Hepatic stellate cell (primary cell): Measurements from ENCODE around the gene FAM181A.

ENCODE experiments used
- DNase-seq: peaks from one replicate; pipeline ENCODE4 v3.0.0; 2011; ENCODE audit warnings: low spot score

Gene FAM181A

GRCh38 chr14:93926873-93927799, at the start of gene FAM181A:
Gene FAM181A (plus strand): TSS chr14:93927344. CDS start chr14:93928286, 942 bp downstream.
- no peak for DNase-seq

- DNase-seq, result no peak
These were observed 48.9 kb upstream of the FAM181A start for GRCh38 chr14:93878212-93878611.

- no peak for DNase-seq
These were observed 48.3 kb upstream of the FAM181A start for GRCh38 chr14:93878871-93879270.

GRCh38 chr14:93879362-93879983, 47.7 kb upstream of the FAM181A start:
- DNase-seq, result no peak

GRCh38 chr14:93880021-93880820, 46.9 kb upstream of the FAM181A start:
- DNase-seq, result no peak

GRCh38 chr14:93884950-93885349, 42.2 kb upstream of the FAM181A start:
- no peak for DNase-seq

GRCh38 chr14:93888995-93889394, 38.1 kb upstream of the FAM181A start:
- no peak for DNase-seq

- no peak for DNase-seq
These were observed 37.2 kb upstream of the FAM181A start for GRCh38 chr14:93889739-93890483.

- DNase-seq, result no peak
These were observed 35.2 kb upstream of the FAM181A start for GRCh38 chr14:93891756-93892504.

GRCh38 chr14:93892505-93892839, 34.7 kb upstream of the FAM181A start:
- DNase-seq, result no peak

GRCh38 chr14:93892923-93893558, 34.1 kb upstream of the FAM181A start:
- DNase-seq, result peak; percentile 66

GRCh38 chr14:93893661-93894261, 33.4 kb upstream of the FAM181A start:
- DNase-seq, result no peak

GRCh38 chr14:93895023-93895604, 32.0 kb upstream of the FAM181A start:
- no peak for DNase-seq

- DNase-seq, result no peak
These were observed 29.7 kb upstream of the FAM181A start for GRCh38 chr14:93897476-93897845.

GRCh38 chr14:93898081-93898611, 29.0 kb upstream of the FAM181A start:
- no peak for DNase-seq

- no peak for DNase-seq
These were observed 28.4 kb upstream of the FAM181A start for GRCh38 chr14:93898731-93899130.

GRCh38 chr14:93901813-93902212, 25.3 kb upstream of the FAM181A start:
- no peak for DNase-seq

- no peak for DNase-seq
These were observed 24.4 kb upstream of the FAM181A start for GRCh38 chr14:93902619-93903307.
